HepG2 (cell line): Measurements from ENCODE around the gene NIBAN1. TPM values are rescaled to one million over a fixed set of nuclear protein-coding genes. Genes with fewer than 3 reads are reported as not detected.

Experiments
- ATAC-seq: fragments of 200-7000 bp; cut with Tn5 transposase; 3 replicates; pipeline ENCODE4 v1.9.1; 2020; ENCODE audit warnings: mild to moderate bottlenecking, moderate library complexity
- BruUV-seq: library from RNA; stranded (reverse); fragments of 400-500 nt; replicated peaks from 2 replicates; lab custom pipeline; 2021; lab: Mats Ljungman, UMichigan
- CTCF ChIA-PET: fragments of 300-600 bp; formaldehyde crosslinking; extraction: SDS; loops from one replicate; lab custom pipeline; 2021; ENCODE audit warnings: low total read pairs, inconsistent platforms, low intra/inter-chr PET ratio; lab: Yijun Ruan, JAX
- POLR2A ChIA-PET: fragments of 350-600 bp; sonication (Branson Sonifier 250); formaldehyde crosslinking; loops from one replicate; lab custom pipeline; 2020; ENCODE audit warnings: antibody characterized with exemption, inconsistent platforms; lab: Yijun Ruan, JAX
- DNase-seq: peaks from one replicate; pipeline ENCODE4 v3.0.0-alpha.2; 2015; ENCODE audit warnings: low spot score
- FAIRE-seq: peaks from 3 replicates; lab custom pipeline; 2011; peaks lifted over from hg19 to GRCh38; lab: Jason Lieb, UNC
- H2AFZ ChIP-seq: one replicate; pipeline ENCODE4 v1.6.1; 2011; ENCODE audit warnings: low read length, inconsistent platforms
- H3K27ac ChIP-seq: fragments of 300-600 bp; 3 replicates; pipeline ENCODE4 v1.8.0; 2011; ENCODE audit warnings: mixed run types, mild to moderate bottlenecking, mixed read lengths, low read length, inconsistent platforms; ENCODE audit not compliant: insufficient read depth; ENCODE audit errors: extremely low read length
- H3K27me3 ChIP-seq, 2 experiments: fragments of 200-600 bp in 1 of 2; 2 replicates in 1 of 2; 3 replicates in 1 of 2; pipeline versions ENCODE4 v1.6.0 to v1.8.0; 2011; ENCODE audit warnings: low read length in 2 of 2, mild to moderate bottlenecking in 2 of 2, moderate library complexity in 2 of 2, inconsistent platforms in 1 of 2; ENCODE audit not compliant: insufficient read depth in 2 of 2, control insufficient read depth in 1 of 2
- H3K36me3 ChIP-seq, 2 experiments: fragments of 200-600 bp in 1 of 2; replicated peaks in 1 of 2; 2 replicates in 1 of 2; 3 replicates in 1 of 2; pipeline versions ENCODE4 v1.5.1 to v1.8.0; 2011; ENCODE audit warnings: low read length in 2 of 2, inconsistent platforms in 1 of 2; ENCODE audit not compliant: insufficient read depth in 2 of 2, control insufficient read depth in 1 of 2
- H3K4me1 ChIP-seq: 2 replicates; pipeline ENCODE4 v1.5.1; 2012; ENCODE audit warnings: low read length, inconsistent platforms; ENCODE audit not compliant: insufficient read depth
- H3K4me2 ChIP-seq: 2 replicates; pipeline ENCODE4 v1.6.0; 2011; ENCODE audit warnings: low read depth, low read length, inconsistent platforms
- H3K4me3 ChIP-seq, 3 experiments: fragments of 200-600 bp in 1 of 3; sonication (generic), shearing (Covaris generic) in 1 of 3; replicated peaks in 1 of 3; 2 replicates each; pipeline ENCODE4 v1.5.1; 2011 to 2016; ENCODE audit warnings: low read length in 3 of 3, inconsistent platforms in 2 of 3, low read depth in 2 of 3, mild to moderate bottlenecking in 2 of 3, control low read depth in 1 of 3, mixed read lengths in 1 of 3; ENCODE audit not compliant: insufficient read depth in 1 of 3
- H3K79me2 ChIP-seq: one replicate; pipeline ENCODE4 v1.6.1; 2011; ENCODE audit warnings: low read length, inconsistent platforms; ENCODE audit not compliant: insufficient read depth
- H3K9ac ChIP-seq: 2 replicates; pipeline ENCODE4 v1.6.0; 2011; ENCODE audit warnings: mild to moderate bottlenecking, low read depth, low read length, inconsistent platforms; ENCODE audit not compliant: insufficient read depth
- H3K9me3 ChIP-seq: 2 replicates; pipeline ENCODE4 v1.5.1; 2012; ENCODE audit warnings: mild to moderate bottlenecking, low read length
- H4K20me1 ChIP-seq: 2 replicates; pipeline ENCODE4 v1.6.0; 2011; ENCODE audit warnings: inconsistent platforms, mild to moderate bottlenecking, low read length, moderate library complexity; ENCODE audit not compliant: insufficient read depth
- BRCA1 ChIP-seq: sonication (generic); formaldehyde crosslinking; IDR thresholded peaks from 2 replicates; pipeline ENCODE4 v1.4.0; 2020; ENCODE audit warnings: missing genetic modification reagents
- ETV5 ChIP-seq: IDR thresholded peaks from 2 replicates; pipeline ENCODE4 v1.6.1; 2018; ENCODE audit warnings: missing biosample characterization, missing genetic modification reagents, inconsistent platforms, borderline replicate concordance
- GPBP1L1 ChIP-seq: sonication (generic); formaldehyde crosslinking; IDR thresholded peaks from 2 replicates; pipeline ENCODE4 v1.5.0; 2020; ENCODE audit warnings: mild to moderate bottlenecking, missing genetic modification reagents
- GTF2F1 ChIP-seq: fragments of 150-350 bp; IDR thresholded peaks from 2 replicates; pipeline ENCODE4 v1.6.1; 2014; ENCODE audit warnings: low read length
- MNT ChIP-seq: fragments of 450-650 bp; IDR thresholded peaks from 2 replicates; pipeline ENCODE4 v1.6.1; 2016
- PAF1 ChIP-seq: IDR thresholded peaks from 2 replicates; pipeline ENCODE4 v1.6.1; 2016; ENCODE audit warnings: missing genetic modification reagents, missing compliant biosample characterization
- PHF20 ChIP-seq: sonication (generic); formaldehyde crosslinking; IDR thresholded peaks from 2 replicates; pipeline ENCODE4 v1.5.0; 2020; ENCODE audit warnings: mild to moderate bottlenecking, missing genetic modification reagents
- SETDB1 ChIP-seq: sonication (generic); formaldehyde crosslinking; IDR thresholded peaks from 2 replicates; pipeline ENCODE4 v1.5.1; 2020; ENCODE audit warnings: missing genetic modification reagents, mild to moderate bottlenecking, borderline replicate concordance
- SIN3A ChIP-seq: IDR thresholded peaks from 2 replicates; pipeline ENCODE4 v1.6.1; 2011; ENCODE audit warnings: low read depth, mild to moderate bottlenecking, control low read depth, low read length, borderline replicate concordance
- SMC3 ChIP-seq: IDR thresholded peaks from 2 replicates; pipeline ENCODE4 v1.6.1; 2011; ENCODE audit warnings: low read length, improper control_type of control experiment
- TCF7L2 ChIP-seq: IDR thresholded peaks from 2 replicates; pipeline ENCODE4 v1.6.1; 2011; ENCODE audit warnings: mild to moderate bottlenecking, low read depth, low read length, moderate library complexity
- THYN1 ChIP-seq: sonication (generic); formaldehyde crosslinking; IDR thresholded peaks from 2 replicates; pipeline ENCODE4 v1.8.1; 2023; ENCODE audit warnings: low read depth, mild to moderate bottlenecking, moderate library complexity, missing genetic modification reagents, borderline replicate concordance
- ZBTB20 ChIP-seq: sonication (generic); formaldehyde crosslinking; IDR thresholded peaks from 2 replicates; pipeline ENCODE4 v1.8.1; 2023; ENCODE audit warnings: missing genetic modification reagents, low read depth, mild to moderate bottlenecking, borderline replicate concordance
- ZNF24 ChIP-seq: fragments of 450-650 bp; IDR thresholded peaks from 2 replicates; pipeline ENCODE4 v1.6.1; 2017; ENCODE audit warnings: antibody characterized with exemption, mild to moderate bottlenecking
- ZNF30 ChIP-seq: sonication (generic); formaldehyde crosslinking; IDR thresholded peaks from 2 replicates; pipeline ENCODE4 v1.5.0; 2020; ENCODE audit warnings: mild to moderate bottlenecking, missing genetic modification reagents
- ZNF816 ChIP-seq: sonication (generic); formaldehyde crosslinking; IDR thresholded peaks from 2 replicates; pipeline ENCODE4 v1.8.0; 2022; ENCODE audit warnings: missing genetic modification reagents, mild to moderate bottlenecking, borderline replicate concordance
- ZNF83 ChIP-seq: sonication (generic); formaldehyde crosslinking; IDR thresholded peaks from 2 replicates; pipeline ENCODE4 v1.4.0; 2020; ENCODE audit warnings: missing genetic modification reagents, mild to moderate bottlenecking, borderline replicate concordance
- WGBS: methylation state at CpG from one replicate; pipeline ENCODE4 v1.1.6; 2017; ENCODE audit warnings: low lambda C conversion rate; 5-methylcytosine and 5-hydroxymethylcytosine counted together
- in situ Hi-C: cut with HindIII; loops from 2 replicates; pipeline ENCODE4 v1.10.0; 2017; ENCODE audit warnings: low pct_unique_long_range_greater_than_20kb; ENCODE audit not compliant: extremely low pct_ligation_motif_present
- intact Hi-C: fragments of 100-400 bp; cut with micrococcal nuclease; formaldehyde crosslinking; loops from one replicate; pipeline ENCODE4 v1.10.0; 2022; ENCODE audit not compliant: unreplicated experiment
- polyA plus RNA-seq, 8 experiments: library from polyadenylated mRNA; depleted of rRNA in 3 of 8; stranded (reverse) in 7 of 8; unstranded in 1 of 8; fragments of >200 nt; fragmentation: Illumina TruSeq in 4 of 8; extraction: Trizol in 4 of 8; gene quantifications; 2 replicates each; pipeline versions ENCODE4 v1.2.1 to v1.2.3, GENCODE V29; 2011 to 2016; ENCODE audit warnings: low read depth in 4 of 8, missing spikeins in 1 of 8, mixed read lengths in 1 of 8; ENCODE audit not compliant: insufficient read depth in 1 of 8
- total RNA-seq, 5 experiments: library from RNA; depleted of rRNA; stranded (reverse); fragments of >200 nt; fragmentation: Illumina TruSeq; extraction: Trizol; gene quantifications; 2 replicates each; pipeline ENCODE4 v1.2.3, GENCODE V29; 2016; ENCODE audit warnings: low read depth in 1 of 5
- TF ChIP-seq, protein P1 (sequence below): sonication (generic); formaldehyde crosslinking; IDR thresholded peaks from 2 replicates; pipeline ENCODE4 v1.4.0; 2020; ENCODE audit warnings: missing genetic modification reagents
- TF ChIP-seq, protein P2 (sequence below): sonication (generic); formaldehyde crosslinking; IDR thresholded peaks from 2 replicates; pipeline ENCODE4 v1.4.0; 2020; ENCODE audit warnings: missing genetic modification reagents, mild to moderate bottlenecking, borderline replicate concordance

NIBAN1 gene
- total and polyA plus RNA-seq, 2 of the 13 experiments (the other 11 are each of a cell fraction or from before 2014, with no cell fraction given), result not detected

DNA sequence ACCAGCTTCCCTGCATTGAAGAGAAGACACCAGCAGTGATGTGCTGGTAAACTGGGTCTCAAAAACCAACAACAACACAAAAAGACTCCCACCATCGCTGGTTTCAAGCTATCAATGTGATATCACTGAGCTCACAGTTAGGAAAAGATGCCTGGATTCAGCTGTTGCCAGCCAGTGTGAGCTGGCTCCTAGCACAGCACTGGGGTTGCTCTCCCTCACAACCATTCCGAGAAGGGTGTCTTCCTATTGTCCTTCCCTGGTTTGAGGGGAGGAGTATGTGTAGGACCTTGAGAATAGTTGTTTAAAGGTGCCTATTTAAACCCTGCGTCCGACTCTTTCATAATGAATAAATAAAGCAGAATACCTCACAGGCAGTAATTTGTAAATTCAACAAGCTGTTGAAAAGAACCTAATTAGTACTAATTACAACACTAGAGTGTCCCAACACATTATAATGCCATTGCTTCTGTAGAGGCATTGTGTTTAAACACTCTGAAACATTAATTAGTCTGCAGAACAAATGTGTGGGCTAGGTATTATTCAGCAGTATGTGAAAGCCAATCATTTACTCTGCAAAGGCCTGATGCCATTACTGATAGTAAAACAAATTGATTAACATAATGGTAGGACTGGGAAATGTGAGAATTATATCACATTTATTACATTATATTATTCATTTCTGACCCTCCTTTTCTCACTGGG, 17.2 kb downstream of the NIBAN1 start:
- no peak for ATAC-seq
- no peak for FAIRE-seq
- Histone ChIP-seq H3K27ac (no peak overlapping the region), H3K79me2 (no peaks in the 10 kb centered on the region), H3K36me3 (no peaks in the 10 kb centered on the region), H3K27me3 (0 out of 5 replicates have a peak, but pooled peaks cover 0 to 3% of the 10 kb centered on the region in 2 experiments), H3K9me3 (no peaks in the 10 kb centered on the region), H3K4me2 (no peak overlapping the region), H4K20me1 (no peaks in the 10 kb centered on the region), H3K4me1 (no peaks in the 10 kb centered on the region), H2AFZ (no peak overlapping the region), H3K9ac (no peak overlapping the region), H3K4me3 (no peak overlapping the region)
- ChIA-PET CTCF (no interaction called here), POLR2A (no interaction called here)
- DNase-seq, result no peak
- in situ Hi-C loops, result no loop called here
- no TSS peak for BruUV-seq
- 8% methylated on average over 4 of the region's 4 CpGs for WGBS
- intact Hi-C loops, result no loop called here
- TF ChIP-seq MNT, result no peak
- TF ChIP-seq ZNF83 (CRISPR knock-in tag), result no peak
- TF ChIP-seq GPBP1L1 (CRISPR knock-in tag), result no peak
- TF ChIP-seq ZNF816, result no peak
- TF ChIP-seq PHF20 (CRISPR knock-in tag), result no peak
- no peak for TF ChIP-seq BRCA1 (CRISPR knock-in tag)
- no peak for TF ChIP-seq PAF1 (CRISPR knock-in tag)
- no peak for TF ChIP-seq SETDB1 (CRISPR knock-in tag)
- no peak for TF ChIP-seq ZNF24
- no peak for TF ChIP-seq THYN1
- TF ChIP-seq TCF7L2, result no peak
- TF ChIP-seq, protein P1, sequence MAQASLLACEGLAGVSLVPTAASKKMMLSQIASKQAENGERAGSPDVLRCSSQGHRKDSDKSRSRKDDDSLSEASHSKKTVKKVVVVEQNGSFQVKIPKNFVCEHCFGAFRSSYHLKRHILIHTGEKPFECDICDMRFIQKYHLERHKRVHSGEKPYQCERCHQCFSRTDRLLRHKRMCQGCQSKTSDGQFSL, result no peak
- no peak for TF ChIP-seq SMC3
- TF ChIP-seq GTF2F1, result no peak
- TF ChIP-seq ETV5 (CRISPR knock-in tag), result no peak
- no peak for TF ChIP-seq SIN3A
- TF ChIP-seq ZBTB20 (CRISPR knock-in tag), result no peak
- TF ChIP-seq, protein P2, sequence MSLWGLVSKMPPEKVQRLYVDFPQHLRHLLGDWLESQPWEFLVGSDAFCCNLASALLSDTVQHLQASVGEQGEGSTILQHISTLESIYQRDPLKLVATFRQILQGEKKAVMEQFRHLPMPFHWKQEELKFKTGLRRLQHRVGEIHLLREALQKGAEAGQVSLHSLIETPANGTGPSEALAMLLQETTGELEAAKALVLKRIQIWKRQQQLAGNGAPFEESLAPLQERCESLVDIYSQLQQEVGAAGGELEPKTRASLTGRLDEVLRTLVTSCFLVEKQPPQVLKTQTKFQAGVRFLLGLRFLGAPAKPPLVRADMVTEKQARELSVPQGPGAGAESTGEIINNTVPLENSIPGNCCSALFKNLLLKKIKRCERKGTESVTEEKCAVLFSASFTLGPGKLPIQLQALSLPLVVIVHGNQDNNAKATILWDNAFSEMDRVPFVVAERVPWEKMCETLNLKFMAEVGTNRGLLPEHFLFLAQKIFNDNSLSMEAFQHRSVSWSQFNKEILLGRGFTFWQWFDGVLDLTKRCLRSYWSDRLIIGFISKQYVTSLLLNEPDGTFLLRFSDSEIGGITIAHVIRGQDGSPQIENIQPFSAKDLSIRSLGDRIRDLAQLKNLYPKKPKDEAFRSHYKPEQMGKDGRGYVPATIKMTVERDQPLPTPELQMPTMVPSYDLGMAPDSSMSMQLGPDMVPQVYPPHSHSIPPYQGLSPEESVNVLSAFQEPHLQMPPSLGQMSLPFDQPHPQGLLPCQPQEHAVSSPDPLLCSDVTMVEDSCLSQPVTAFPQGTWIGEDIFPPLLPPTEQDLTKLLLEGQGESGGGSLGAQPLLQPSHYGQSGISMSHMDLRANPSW (CRISPR knock-in tag), result no peak
- no peak for TF ChIP-seq ZNF30
